Fibroblast of lung (primary cell): ENCODE measurements around the gene GNB1L. TPM values are rescaled to one million over a fixed set of nuclear protein-coding genes. Genes with fewer than 3 reads are reported as not detected.
A peak's percentile ranks its signal among the peaks of the same experiment; 100 is the strongest.

Experiments
- DNase-seq, 2 donors: peaks; one replicate each; pipeline versions ENCODE4 v3.0.0 to v3.0.0-alpha.2; 2010; ENCODE audit warnings: low read depth in 2 of 2
- H2AFZ ChIP-seq: 2 replicates; pipeline ENCODE4 v1.5.1; 2012; ENCODE audit warnings: low read length, control low read depth, inconsistent platforms
- H3K27ac ChIP-seq: 2 replicates; pipeline ENCODE4 v1.5.1; 2011; ENCODE audit warnings: low read length, control low read depth; ENCODE audit not compliant: insufficient read depth
- H3K27me3 ChIP-seq: 2 replicates; pipeline ENCODE4 v1.5.1; 2011; ENCODE audit warnings: mild to moderate bottlenecking, low read length; ENCODE audit not compliant: control insufficient read depth, insufficient read depth
- H3K36me3 ChIP-seq: 2 replicates; pipeline ENCODE4 v1.5.1; 2011; ENCODE audit warnings: low read length; ENCODE audit not compliant: control insufficient read depth, insufficient read depth
- H3K4me1 ChIP-seq: 2 replicates; pipeline ENCODE4 v1.5.1; 2011; ENCODE audit warnings: low read length; ENCODE audit not compliant: control insufficient read depth, insufficient read depth; ENCODE audit errors: extremely low read depth
- H3K4me2 ChIP-seq: 2 replicates; pipeline ENCODE4 v1.5.1; 2011; ENCODE audit warnings: low read length, control low read depth; ENCODE audit not compliant: insufficient read depth; ENCODE audit errors: extremely low read depth
- H3K4me3 ChIP-seq, 4 experiments: fragments of 200-600 bp in 1 of 4; sonication (generic) in 1 of 4; replicated peaks in 1 of 4; 2 replicates each; pipeline ENCODE4 v1.5.1; 2011 to 2016; ENCODE audit warnings: low read length in 4 of 4, low read depth in 3 of 4, mild to moderate bottlenecking in 3 of 4, control low read depth in 2 of 4, inconsistent platforms in 1 of 4, mixed read lengths in 1 of 4; ENCODE audit not compliant: insufficient read depth in 1 of 4; ENCODE audit errors: control extremely low read depth in 1 of 4
- H3K79me2 ChIP-seq: 2 replicates; pipeline ENCODE4 v1.5.1; 2012; ENCODE audit warnings: mild to moderate bottlenecking, low read length, inconsistent platforms; ENCODE audit not compliant: control insufficient read depth, insufficient read depth
- H3K9ac ChIP-seq: 2 replicates; pipeline ENCODE4 v1.5.1; 2011; ENCODE audit warnings: mild to moderate bottlenecking, low read length, control low read depth; ENCODE audit not compliant: insufficient read depth
- H3K9me3 ChIP-seq: 2 replicates; pipeline ENCODE4 v1.5.1; 2012; ENCODE audit warnings: low read depth, low read length; ENCODE audit not compliant: control insufficient read depth, insufficient read depth
- H4K20me1 ChIP-seq: 2 replicates; pipeline ENCODE4 v1.5.1; 2011; ENCODE audit warnings: low read length; ENCODE audit not compliant: control insufficient read depth, insufficient read depth; ENCODE audit errors: extremely low read depth
- EZH2 ChIP-seq: IDR thresholded peaks from 2 replicates; pipeline ENCODE4 v1.5.1; 2012; ENCODE audit warnings: low read length, control low read depth, mild to moderate bottlenecking; ENCODE audit errors: missing control alignments
- polyA plus RNA-seq, 2 donors: library from polyadenylated mRNA; depleted of rRNA in 1 of 2; stranded (reverse) in 1 of 2; unstranded in 1 of 2; fragments of >200 nt; gene quantifications; 2 replicates each; pipeline ENCODE4 v1.2.1, GENCODE V29; 2011 to 2012; ENCODE audit warnings: missing spikeins in 1 of 2
- total RNA-seq: library from RNA; depleted of rRNA; stranded (reverse); fragments of >200 nt; gene quantifications from 2 replicates; pipeline ENCODE4 v1.2.1, GENCODE V29; 2014
- TF ChIP-seq, protein P1 (sequence below), 2 donors: IDR thresholded peaks in 1 of 2; conservative IDR thresholded peaks in 1 of 2; 1 replicate in 1 of 2; 2 replicates in 1 of 2; pipeline ENCODE4 v1.5.1; 2011 to 2012; ENCODE audit warnings: low read length in 2 of 2, control low read depth in 1 of 2, inconsistent platforms in 1 of 2, low read depth in 1 of 2, mild to moderate bottlenecking in 1 of 2

Gene GNB1L
- total and polyA plus RNA-seq, 2 donors (not counting 1 experiment from before 2014, with no cell fraction given) = 1.4 to 7.8 TPM

DNA sequence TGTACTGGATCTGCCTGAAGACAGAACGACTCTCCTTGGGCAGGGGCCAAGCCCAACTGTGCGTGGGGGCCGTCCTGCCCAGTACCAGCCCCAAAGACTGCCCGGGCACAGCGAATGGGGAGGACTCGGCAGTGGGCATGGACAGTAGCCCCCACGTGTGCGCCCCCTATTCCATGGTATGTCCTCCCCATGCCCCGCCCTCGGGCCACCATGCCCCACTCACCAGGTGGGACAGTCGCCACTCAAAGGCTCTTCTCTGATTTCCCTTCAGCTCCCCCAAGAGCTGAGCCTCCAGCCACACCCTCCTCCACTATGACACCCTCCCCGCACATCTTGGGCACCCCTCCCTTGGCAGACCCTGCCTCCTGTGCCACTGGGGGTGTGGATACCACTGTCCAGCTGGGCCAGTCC is 43.5 kb downstream of the GNB1L start:
- H3K36me3 ChIP-seq = no peaks in the 10 kb centered on the region
- no peaks in the 10 kb centered on the region for H3K79me2 ChIP-seq
- H3K9me3 ChIP-seq = no peaks in the 10 kb centered on the region
- H3K4me1 ChIP-seq = no peaks in the 10 kb centered on the region
- no peak overlapping the region for H3K4me2 ChIP-seq
- H3K4me3 ChIP-seq = no peak overlapping the region
- H4K20me1 ChIP-seq = no peaks in the 10 kb centered on the region
- H3K27me3 ChIP-seq = no peaks in the 10 kb centered on the region
- H3K27ac ChIP-seq = no peak overlapping the region
- no peak for DNase-seq
- no peak overlapping the region for H2AFZ ChIP-seq
- H3K9ac ChIP-seq = no peak overlapping the region
- TF ChIP-seq, protein P1, sequence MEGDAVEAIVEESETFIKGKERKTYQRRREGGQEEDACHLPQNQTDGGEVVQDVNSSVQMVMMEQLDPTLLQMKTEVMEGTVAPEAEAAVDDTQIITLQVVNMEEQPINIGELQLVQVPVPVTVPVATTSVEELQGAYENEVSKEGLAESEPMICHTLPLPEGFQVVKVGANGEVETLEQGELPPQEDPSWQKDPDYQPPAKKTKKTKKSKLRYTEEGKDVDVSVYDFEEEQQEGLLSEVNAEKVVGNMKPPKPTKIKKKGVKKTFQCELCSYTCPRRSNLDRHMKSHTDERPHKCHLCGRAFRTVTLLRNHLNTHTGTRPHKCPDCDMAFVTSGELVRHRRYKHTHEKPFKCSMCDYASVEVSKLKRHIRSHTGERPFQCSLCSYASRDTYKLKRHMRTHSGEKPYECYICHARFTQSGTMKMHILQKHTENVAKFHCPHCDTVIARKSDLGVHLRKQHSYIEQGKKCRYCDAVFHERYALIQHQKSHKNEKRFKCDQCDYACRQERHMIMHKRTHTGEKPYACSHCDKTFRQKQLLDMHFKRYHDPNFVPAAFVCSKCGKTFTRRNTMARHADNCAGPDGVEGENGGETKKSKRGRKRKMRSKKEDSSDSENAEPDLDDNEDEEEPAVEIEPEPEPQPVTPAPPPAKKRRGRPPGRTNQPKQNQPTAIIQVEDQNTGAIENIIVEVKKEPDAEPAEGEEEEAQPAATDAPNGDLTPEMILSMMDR (conservative IDR thresholded peaks at IDR 0.05 in 1 of 2, IDR thresholded peaks at IDR 0.05 in 1 of 2; ENCODE audit: low read depth in 1 of 2, low read length in 2 of 2) = no peak
- TF ChIP-seq EZH2 = no peak

DNA sequence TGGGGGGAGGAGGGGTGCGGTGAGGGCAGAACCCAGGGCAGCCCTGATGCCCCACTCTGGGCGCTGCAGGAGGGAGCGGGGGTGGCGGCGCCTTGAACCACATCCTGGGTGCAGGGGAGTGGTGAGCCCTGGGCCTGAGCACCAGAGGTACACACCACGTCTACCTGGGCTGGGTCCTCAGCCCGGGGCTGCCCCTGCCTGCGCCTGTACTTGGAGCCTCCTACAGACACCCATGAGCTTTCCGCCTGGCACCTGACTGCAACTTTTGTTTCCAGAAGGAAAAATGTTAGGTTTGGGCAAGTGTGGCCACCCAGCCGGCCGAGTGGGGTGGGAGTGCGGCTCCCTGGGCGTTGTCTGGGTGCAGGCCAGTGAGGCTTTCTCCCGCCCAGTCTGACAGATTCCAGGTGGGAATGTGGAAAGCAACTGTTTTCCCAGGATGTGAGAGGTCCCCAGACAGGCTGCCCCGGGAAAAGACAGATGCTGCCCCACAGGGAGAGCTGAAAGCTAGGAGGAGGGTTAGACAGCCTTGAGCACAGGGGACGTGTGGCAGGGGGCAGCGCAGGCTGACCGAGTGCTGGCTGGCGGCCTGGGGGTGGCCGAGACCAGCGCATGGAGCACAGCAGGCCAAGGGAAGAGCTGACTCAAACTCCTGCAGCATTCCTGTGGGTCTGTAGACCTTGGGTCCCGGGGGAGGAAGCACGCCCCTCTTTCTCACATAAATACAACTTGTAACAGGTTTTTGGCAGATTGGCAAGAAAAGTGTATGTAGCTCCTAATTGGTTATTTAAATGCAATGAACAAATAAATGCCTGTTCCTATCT is 44.1 kb downstream of the GNB1L start:
- H3K27me3 ChIP-seq = no peaks in the 10 kb centered on the region
- H3K9me3 ChIP-seq = no peaks in the 10 kb centered on the region
- TF ChIP-seq EZH2 = no peak
- TF ChIP-seq, protein P1 (conservative IDR thresholded peaks at IDR 0.05 in 1 of 2, IDR thresholded peaks at IDR 0.05 in 1 of 2; ENCODE audit: low read depth in 1 of 2, low read length in 2 of 2) = no peak
- no peak overlapping the region for H3K4me2 ChIP-seq
- H3K4me1 ChIP-seq = no peaks in the 10 kb centered on the region
- no peaks in the 10 kb centered on the region for H3K36me3 ChIP-seq
- no peaks in the 10 kb centered on the region for H4K20me1 ChIP-seq
- DNase-seq = peak; percentile 55 to 96
- H2AFZ ChIP-seq = no peak overlapping the region
- H3K4me3 ChIP-seq = no peak overlapping the region
- no peak overlapping the region for H3K27ac ChIP-seq
- no peaks in the 10 kb centered on the region for H3K79me2 ChIP-seq
- H3K9ac ChIP-seq = no peak overlapping the region

DNA sequence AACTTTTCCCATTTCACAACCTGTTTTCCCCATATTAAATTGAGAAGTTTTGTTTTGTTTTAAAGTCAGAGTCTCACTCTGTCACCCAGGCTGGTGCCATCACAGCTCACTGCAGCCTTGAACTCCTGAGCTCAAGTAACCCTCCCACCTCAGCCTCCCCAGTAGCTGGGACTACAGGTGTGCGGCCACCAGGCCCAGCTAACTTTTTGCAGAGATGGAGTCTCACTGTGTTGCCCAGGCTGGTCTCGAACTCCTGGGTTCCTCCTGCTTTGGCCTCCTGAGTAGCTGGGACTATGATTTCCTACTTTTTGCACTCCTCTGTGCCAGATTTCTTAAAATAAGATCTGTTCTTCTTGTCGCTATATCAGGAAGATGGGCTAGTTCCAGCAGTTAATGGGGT is 44.9 kb downstream of the GNB1L start:
- H3K27me3 ChIP-seq = no peaks in the 10 kb centered on the region
- H3K4me2 ChIP-seq = no peak overlapping the region
- H3K4me3 ChIP-seq = no peak overlapping the region
- H2AFZ ChIP-seq = no peak overlapping the region
- no peaks in the 10 kb centered on the region for H4K20me1 ChIP-seq
- no peaks in the 10 kb centered on the region for H3K36me3 ChIP-seq
- no peak overlapping the region for H3K27ac ChIP-seq
- H3K79me2 ChIP-seq = no peaks in the 10 kb centered on the region
- no peak for DNase-seq
- TF ChIP-seq, protein P1 (conservative IDR thresholded peaks at IDR 0.05 in 1 of 2, IDR thresholded peaks at IDR 0.05 in 1 of 2; ENCODE audit: low read depth in 1 of 2, low read length in 2 of 2) = no peak
- TF ChIP-seq EZH2 = no peak
- H3K9me3 ChIP-seq = no peaks in the 10 kb centered on the region
- H3K9ac ChIP-seq = no peak overlapping the region
- no peaks in the 10 kb centered on the region for H3K4me1 ChIP-seq
